ENCODE data around the gene ARHGEF28.

Gene ARHGEF28

GRCh38 chr5:73922875-73923557 lies 297.0 kb downstream of the ARHGEF28 start:
- H3K4me1 Mint-ChIP-seq = no peaks in the 10 kb centered on the region
- no peak overlapping the region for H3K27ac Mint-ChIP-seq
- no peak for DNase-seq
- H3K27me3 Mint-ChIP-seq = peaks cover 7% of the 10 kb centered on the region
- no peak overlapping the region for H3K4me3 Mint-ChIP-seq
- H3K36me3 Mint-ChIP-seq (ENCODE audit: low read depth) = no peaks in the 10 kb centered on the region
- H3K9me3 Mint-ChIP-seq = no peaks in the 10 kb centered on the region
- no peak for ATAC-seq

GRCh38 chr5:73928476-73929070 lies 302.6 kb downstream of the ARHGEF28 start:
- Mint-ChIP-seq H3K4me3 (no peak overlapping the region), H3K27me3 (peaks cover 13% of the 10 kb centered on the region), H3K27ac (no peak overlapping the region), H3K9me3 (no peaks in the 10 kb centered on the region), H3K36me3 (ENCODE audit: low read depth) (no peaks in the 10 kb centered on the region), H3K4me1 (no peaks in the 10 kb centered on the region)
- no peak for DNase-seq
- ATAC-seq = no peak

GRCh38 chr5:73935719-73936118 lies 309.7 kb downstream of the ARHGEF28 start:
- Mint-ChIP-seq H3K27ac (no peak overlapping the region), H3K4me3 (no peak overlapping the region), H3K9me3 (no peaks in the 10 kb centered on the region), H3K27me3 (peaks cover 23% of the 10 kb centered on the region), H3K36me3 (ENCODE audit: low read depth) (no peaks in the 10 kb centered on the region), H3K4me1 (no peaks in the 10 kb centered on the region)
- ATAC-seq (no peak), DNase-seq (no peak)

GRCh38 chr5:73938280-73938937 lies 312.4 kb downstream of the ARHGEF28 start:
- Mint-ChIP-seq H3K9me3 (peaks cover 5% of the 10 kb centered on the region), H3K27ac (no peak overlapping the region), H3K27me3 (peaks cover 23% of the 10 kb centered on the region), H3K4me3 (no peak overlapping the region), H3K36me3 (ENCODE audit: low read depth) (no peaks in the 10 kb centered on the region), H3K4me1 (no peaks in the 10 kb centered on the region)
- ATAC-seq = no peak
- DNase-seq = no peak

- H3K27me3 Mint-ChIP-seq = peaks cover 25% of the 10 kb centered on the region
- ATAC-seq = no peak
These were observed 312.9 kb downstream of the ARHGEF28 start for GRCh38 chr5:73938938-73939320.

GRCh38 chr5:73939557-73939956 lies 313.6 kb downstream of the ARHGEF28 start:
- Mint-ChIP-seq H3K27ac (no peak overlapping the region), H3K9me3 (peaks cover 5% of the 10 kb centered on the region), H3K4me3 (no peak overlapping the region), H3K4me1 (no peaks in the 10 kb centered on the region), H3K27me3 (peaks cover 25% of the 10 kb centered on the region), H3K36me3 (ENCODE audit: low read depth) (no peaks in the 10 kb centered on the region)
- no peak for DNase-seq
- ATAC-seq = no peak

More at GRCh38 chr5:73938938-73939320, 312.9 kb downstream of the ARHGEF28 start:
- Mint-ChIP-seq H3K4me3 (no peak overlapping the region), H3K27ac (no peak overlapping the region), H3K4me1 (no peaks in the 10 kb centered on the region), H3K36me3 (ENCODE audit: low read depth) (no peaks in the 10 kb centered on the region), H3K9me3 (peaks cover 5% of the 10 kb centered on the region)
- DNase-seq = no peak

- Mint-ChIP-seq H3K27ac (no peak overlapping the region), H3K9me3 (peaks cover 5% of the 10 kb centered on the region), H3K4me3 (no peak overlapping the region), H3K4me1 (no peaks in the 10 kb centered on the region), H3K36me3 (ENCODE audit: low read depth) (no peaks in the 10 kb centered on the region), H3K27me3 (peaks cover 25% of the 10 kb centered on the region)
- ATAC-seq (no peak), DNase-seq (no peak)
These were observed 314.0 kb downstream of the ARHGEF28 start for GRCh38 chr5:73940026-73940425.

GRCh38 chr5:73940801-73941200 lies 314.8 kb downstream of the ARHGEF28 start:
- H3K4me3 Mint-ChIP-seq = no peak overlapping the region
- DNase-seq (no peak), ATAC-seq (no peak)
- peaks cover 25% of the 10 kb centered on the region for H3K27me3 Mint-ChIP-seq
- no peaks in the 10 kb centered on the region for H3K4me1 Mint-ChIP-seq
- H3K9me3 Mint-ChIP-seq = peaks cover 5% of the 10 kb centered on the region
- no peaks in the 10 kb centered on the region for H3K36me3 Mint-ChIP-seq (ENCODE audit: low read depth)
- H3K27ac Mint-ChIP-seq = no peak overlapping the region

- Mint-ChIP-seq H3K4me3 (no peak overlapping the region), H3K27me3 (peaks cover 23% of the 10 kb centered on the region), H3K9me3 (peaks cover 5% of the 10 kb centered on the region), H3K27ac (no peak overlapping the region), H3K4me1 (no peaks in the 10 kb centered on the region), H3K36me3 (ENCODE audit: low read depth) (no peaks in the 10 kb centered on the region)
- ATAC-seq (no peak), DNase-seq (no peak)
These were observed 316.8 kb downstream of the ARHGEF28 start for GRCh38 chr5:73942783-73943182.

GRCh38 chr5:73943397-73943796 lies 317.4 kb downstream of the ARHGEF28 start:
- Mint-ChIP-seq H3K4me1 (no peaks in the 10 kb centered on the region), H3K4me3 (no peak overlapping the region), H3K27ac (no peak overlapping the region), H3K36me3 (ENCODE audit: low read depth) (no peaks in the 10 kb centered on the region), H3K9me3 (peaks cover 5% of the 10 kb centered on the region), H3K27me3 (peaks cover 21% of the 10 kb centered on the region)
- DNase-seq (no peak), ATAC-seq (no peak)

GRCh38 chr5:73944581-73944980 lies 318.6 kb downstream of the ARHGEF28 start:
- Mint-ChIP-seq H3K9me3 (peaks cover 5% of the 10 kb centered on the region), H3K4me3 (no peak overlapping the region), H3K27me3 (peaks cover 19% of the 10 kb centered on the region), H3K27ac (no peak overlapping the region), H3K36me3 (ENCODE audit: low read depth) (no peaks in the 10 kb centered on the region), H3K4me1 (no peaks in the 10 kb centered on the region)
- no peak for ATAC-seq
- no peak for DNase-seq

GRCh38 chr5:73945505-73945904 lies 319.5 kb downstream of the ARHGEF28 start:
- Mint-ChIP-seq H3K36me3 (ENCODE audit: low read depth) (no peaks in the 10 kb centered on the region), H3K9me3 (peaks cover 5% of the 10 kb centered on the region), H3K27me3 (peaks cover 16% of the 10 kb centered on the region), H3K27ac (no peak overlapping the region), H3K4me1 (no peaks in the 10 kb centered on the region), H3K4me3 (no peak overlapping the region)
- no peak for ATAC-seq
- peak; percentile 12 for DNase-seq

- peaks cover 5% of the 10 kb centered on the region for H3K9me3 Mint-ChIP-seq
- ATAC-seq (no peak), DNase-seq (no peak)
- peaks cover 13% of the 10 kb centered on the region for H3K27me3 Mint-ChIP-seq
- no peak overlapping the region for H3K27ac Mint-ChIP-seq
- no peaks in the 10 kb centered on the region for H3K4me1 Mint-ChIP-seq
- no peak overlapping the region for H3K4me3 Mint-ChIP-seq
- H3K36me3 Mint-ChIP-seq (ENCODE audit: low read depth) = no peaks in the 10 kb centered on the region
These were observed 320.3 kb downstream of the ARHGEF28 start for GRCh38 chr5:73946278-73946677.

- DNase-seq = no peak
- H3K4me3 Mint-ChIP-seq = no peak overlapping the region
These were observed 321.1 kb downstream of the ARHGEF28 start for GRCh38 chr5:73946919-73947602.

More at GRCh38 chr5:73946919-73947602, 321.1 kb downstream of the ARHGEF28 start:
- H3K36me3 Mint-ChIP-seq (ENCODE audit: low read depth) = no peaks in the 10 kb centered on the region
- H3K27ac Mint-ChIP-seq = no peak overlapping the region
- ATAC-seq = no peak
- H3K4me1 Mint-ChIP-seq = no peaks in the 10 kb centered on the region
- peaks cover 10% of the 10 kb centered on the region for H3K27me3 Mint-ChIP-seq
- H3K9me3 Mint-ChIP-seq = peaks cover 5% of the 10 kb centered on the region

Measured in activated naive CD8-positive, alpha-beta T cell treated with anti-CD3 and anti-CD28 coated beads, Interleukin-2, amount 50 U/mL, for 24 hours (primary cell).